K562 (cell line): ENCODE data around the gene TNFSF9. TPM values are rescaled to one million over a fixed set of nuclear protein-coding genes. Genes with fewer than 3 reads are reported as not detected.

Experiments
- ARID1B ChIP-seq: fragments of 450-650 bp; IDR thresholded peaks from 2 replicates; pipeline ENCODE4 v1.6.1; 2016; ENCODE audit warnings: antibody characterized with exemption, mild to moderate bottlenecking, inconsistent platforms
- BRCA1 ChIP-seq, 2 experiments: fragments of 450-650 bp in 1 of 2; sonication (generic) in 1 of 2; formaldehyde crosslinking in 1 of 2; IDR thresholded peaks; 2 replicates each; pipeline versions ENCODE4 v1.5.0 to v1.6.1; 2017 to 2020; ENCODE audit warnings: mild to moderate bottlenecking in 1 of 2, missing genetic modification reagents in 1 of 2
- CBX5 ChIP-seq: IDR thresholded peaks from 2 replicates; pipeline ENCODE4 v1.6.1; 2014; ENCODE audit warnings: low read depth, borderline replicate concordance
- CC2D1A ChIP-seq: fragments of 450-650 bp; IDR thresholded peaks from 2 replicates; pipeline ENCODE4 v1.6.1; 2017; ENCODE audit warnings: mild to moderate bottlenecking
- CHD2 ChIP-seq: IDR thresholded peaks from 2 replicates; pipeline ENCODE4 v1.6.1; 2011; ENCODE audit warnings: low read depth, low read length
- CREM ChIP-seq: IDR thresholded peaks from 2 replicates; pipeline ENCODE4 v1.6.1; 2014; ENCODE audit warnings: antibody characterized with exemption, low read depth
- GABPB1 ChIP-seq: sonication (generic); formaldehyde crosslinking; IDR thresholded peaks from 2 replicates; pipeline ENCODE4 v1.8.0; 2022; ENCODE audit warnings: mild to moderate bottlenecking, missing genetic modification reagents
- GTF2F1 ChIP-seq: IDR thresholded peaks from 2 replicates; pipeline ENCODE4 v1.6.1; 2011; ENCODE audit warnings: low read depth, low read length, improper control_type of control experiment
- HNRNPUL1 ChIP-seq: fragments of 200-400 bp; formaldehyde crosslinking; IDR thresholded peaks from 2 replicates; pipeline ENCODE4 v1.6.1; 2017; ENCODE audit warnings: low read length
- HOXB6 ChIP-seq: fragments of 250-450 bp; sonication (Bioruptor Pico); IDR thresholded peaks from 2 replicates; pipeline ENCODE4 v1.5.1; 2022; ENCODE audit warnings: mild to moderate bottlenecking, borderline replicate concordance
- KHSRP ChIP-seq: fragments of 450-650 bp; IDR thresholded peaks from 2 replicates; pipeline ENCODE4 v1.6.1; 2017
- L3MBTL2 ChIP-seq: fragments of 450-650 bp; IDR thresholded peaks from 2 replicates; pipeline ENCODE4 v1.6.1; 2016; ENCODE audit warnings: mild to moderate bottlenecking, moderate library complexity
- NCOA4 ChIP-seq: fragments of 450-650 bp; IDR thresholded peaks from 2 replicates; pipeline ENCODE4 v1.6.1; 2018; ENCODE audit warnings: mild to moderate bottlenecking; ENCODE audit not compliant: partially characterized antibody
- POLR2A ChIP-seq: fragments of 450-650 bp; conservative IDR thresholded peaks from 2 replicates; pipeline ENCODE4 v1.6.1; 2016
- PPARD ChIP-seq: fragments of 250-450 bp; sonication (Bioruptor Pico); IDR thresholded peaks from 2 replicates; pipeline ENCODE4 v1.8.0; 2022; ENCODE audit warnings: inconsistent platforms, mild to moderate bottlenecking, moderate library complexity
- RBM39 ChIP-seq: fragments of 200-400 bp; formaldehyde crosslinking; optimal IDR thresholded peaks from 2 replicates; pipeline ENCODE3; 2018; ENCODE audit warnings: low read depth, low read length
- SNIP1 ChIP-seq: fragments of 450-650 bp; IDR thresholded peaks from 2 replicates; pipeline ENCODE4 v1.7.1; 2017; ENCODE audit warnings: low read depth, mild to moderate bottlenecking
- TAF7 ChIP-seq: fragments of 450-650 bp; IDR thresholded peaks from 2 replicates; pipeline ENCODE4 v1.6.1; 2016; ENCODE audit warnings: missing genetic modification characterization, missing compliant biosample characterization
- TEAD1 ChIP-seq, 2 experiments: fragments of 450-650 bp in 1 of 2; sonication (generic) in 1 of 2; formaldehyde crosslinking; IDR thresholded peaks; 2 replicates each; pipeline versions ENCODE4 v1.4.0 to v1.8.0; 2020 to 2022; ENCODE audit warnings: mild to moderate bottlenecking in 2 of 2, missing genetic modification reagents in 1 of 2
- TFAM ChIP-seq: fragments of 250-450 bp; sonication (Bioruptor Pico); conservative IDR thresholded peaks from 2 replicates; pipeline ENCODE4 v1.5.0; 2021; ENCODE audit warnings: mild to moderate bottlenecking, moderate library complexity
- XRCC4 ChIP-seq: IDR thresholded peaks from one replicate; pipeline ENCODE4 v1.6.1; 2011; ENCODE audit not compliant: insufficient read depth, insufficient read length; ENCODE audit errors: extremely low read depth
- ZKSCAN3 ChIP-seq: fragments of 250-450 bp; sonication (Bioruptor Pico); IDR thresholded peaks from 2 replicates; pipeline ENCODE4 v1.4.0; 2020
- ZNF174 ChIP-seq: fragments of 250-450 bp; sonication (Bioruptor Pico); IDR thresholded peaks from 2 replicates; pipeline ENCODE4 v1.4.0; 2020; ENCODE audit warnings: mild to moderate bottlenecking
- ZNF224 ChIP-seq: sonication (generic); formaldehyde crosslinking; IDR thresholded peaks from 2 replicates; pipeline ENCODE4 v1.8.0; 2022; ENCODE audit warnings: mild to moderate bottlenecking, missing genetic modification reagents
- ZNF316 ChIP-seq: fragments of 450-650 bp; IDR thresholded peaks from 2 replicates; pipeline ENCODE4 v1.6.1; 2016
- ZNF347 ChIP-seq: fragments of 450-650 bp; formaldehyde crosslinking; IDR thresholded peaks from 2 replicates; pipeline ENCODE4 v1.4.0; 2020; ENCODE audit warnings: low read depth, mild to moderate bottlenecking, moderate library complexity
- ZNF408 ChIP-seq: fragments of 250-450 bp; sonication (Bioruptor Pico); IDR thresholded peaks from 2 replicates; pipeline ENCODE4 v1.4.0; 2020; ENCODE audit warnings: low read depth, mild to moderate bottlenecking, moderate library complexity
- ZNF551 ChIP-seq: fragments of 250-450 bp; sonication (Bioruptor Pico); IDR thresholded peaks from 2 replicates; pipeline ENCODE4 v1.5.0; 2021; ENCODE audit warnings: mild to moderate bottlenecking, moderate library complexity
- ZNF76 ChIP-seq: fragments of 250-450 bp; sonication (Bioruptor Pico); IDR thresholded peaks from 2 replicates; pipeline ENCODE4 v1.4.0; 2020; ENCODE audit warnings: mild to moderate bottlenecking, moderate library complexity, borderline replicate concordance
- ZNF764 ChIP-seq: fragments of 250-450 bp; sonication (Bioruptor Pico); IDR thresholded peaks from 2 replicates; pipeline ENCODE4 v1.4.0; 2020; ENCODE audit warnings: low read depth, mild to moderate bottlenecking, moderate library complexity
- polyA plus RNA-seq, 8 experiments: library from polyadenylated mRNA; depleted of rRNA in 4 of 8; stranded (reverse) in 5 of 8; unstranded in 3 of 8; fragments of >200 nt; fragmentation: Nextera tagmentation in 2 of 8; fragmentation: Illumina TruSeq in 1 of 8; extraction: Ambion mirVana in 2 of 8; extraction: Trizol in 1 of 8; gene quantifications; 2 replicates each; pipeline versions ENCODE4 v1.2.1 to v1.2.3, GENCODE V29; 2011 to 2014; ENCODE audit warnings: inconsistent platforms in 1 of 8, missing spikeins in 1 of 8
- total RNA-seq, 7 experiments: library from RNA; depleted of rRNA in 6 of 7; stranded (reverse); fragments of >200 nt in 6 of 7; fragmentation: Illumina TruSeq in 2 of 7; extraction: Trizol in 2 of 7; gene quantifications; 2 replicates each; pipeline versions ENCODE4 v1.2.1 to v1.2.3, GENCODE V29; 2011 to 2021; ENCODE audit warnings: low replicate concordance in 1 of 7
- TF ChIP-seq, protein P1 (sequence below): fragments of 250-450 bp; sonication (Bioruptor Pico); IDR thresholded peaks from 2 replicates; pipeline ENCODE4 v1.8.0; 2022; ENCODE audit warnings: moderate library complexity, mild to moderate bottlenecking, inconsistent platforms
- TF ChIP-seq, protein P2 (sequence below): fragments of 450-650 bp; formaldehyde crosslinking; IDR thresholded peaks from 2 replicates; pipeline ENCODE4 v1.4.0; 2022; ENCODE audit warnings: missing genetic modification characterization
- TF ChIP-seq, protein P3 (sequence below): fragments of 450-650 bp; formaldehyde crosslinking; IDR thresholded peaks from 2 replicates; pipeline ENCODE4 v1.4.0; 2020; ENCODE audit warnings: mild to moderate bottlenecking, moderate library complexity

Gene TNFSF9
- total and polyA plus RNA-seq, 9 of the 15 experiments (the other 6 are each of a cell fraction or from before 2014, with no cell fraction given) = 1.4 to 17.9 (median 6.5) TPM

DNA sequence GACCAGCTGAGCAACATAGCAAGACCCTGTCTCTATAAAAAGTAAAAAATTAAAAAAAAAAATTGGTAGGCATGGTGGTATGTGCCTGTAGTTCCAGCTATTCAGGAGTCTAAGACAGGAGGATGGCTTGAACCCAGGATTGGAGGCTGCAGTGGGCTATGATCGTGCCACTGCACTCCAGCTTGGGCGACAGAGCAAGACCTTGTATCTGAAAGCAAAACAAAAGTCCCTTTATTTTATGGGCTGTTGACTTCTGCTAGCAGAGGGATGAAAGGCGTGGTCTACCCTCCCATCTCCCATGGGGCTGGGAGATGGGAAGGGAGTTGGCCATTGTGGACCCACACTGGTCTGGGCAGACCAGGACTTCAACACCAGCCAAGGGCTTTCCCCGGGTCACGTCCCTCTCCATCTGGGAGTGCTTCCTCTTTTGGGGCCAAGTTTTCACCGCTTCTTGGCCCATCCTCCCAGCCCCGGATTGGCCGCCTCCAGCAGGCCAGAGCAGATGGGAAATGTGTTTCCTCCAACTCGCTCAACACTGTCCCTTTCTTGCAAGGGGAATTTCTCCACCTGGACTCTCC, 2.2 kb upstream of the TNFSF9 start (continued):
- TF ChIP-seq, protein P1, sequence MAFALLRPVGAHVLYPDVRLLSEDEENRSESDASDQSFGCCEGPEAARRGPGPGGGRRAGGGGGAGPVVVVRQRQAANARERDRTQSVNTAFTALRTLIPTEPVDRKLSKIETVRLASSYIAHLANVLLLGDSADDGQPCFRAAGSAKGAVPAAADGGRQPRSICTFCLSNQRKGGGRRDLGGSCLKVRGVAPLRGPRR (CRISPR knock-in tag) = no peak
- TF ChIP-seq L3MBTL2 (peak; percentile 60), ZNF347 (no peak), HOXB6 (CRISPR knock-in tag) (no peak), ARID1B (peak; percentile 6; the same call in 1 of the 2 replicates), KHSRP (no peak), ZNF408 (CRISPR knock-in tag) (no peak), TEAD1 (CRISPR knock-in tag; IDR thresholded peaks at IDR 0.05) (no peak), PPARD (CRISPR knock-in tag) (no peak), BRCA1 (IDR thresholded peaks at IDR 0.05) (no peak), BRCA1 (CRISPR knock-in tag; IDR thresholded peaks at IDR 0.05) (no peak), GABPB1 (CRISPR knock-in tag) (no peak), ZNF76 (CRISPR knock-in tag) (no peak), GTF2F1 (0 out of 2 replicates have a peak, but pooled peaks have one; percentile 41), CBX5 (no peak), CHD2 (no peak), ZNF551 (CRISPR knock-in tag) (no peak), CREM (0 out of 2 replicates have a peak, but pooled peaks have one; percentile 14), NCOA4 (no peak), ZNF316 (no peak), ZKSCAN3 (CRISPR knock-in tag) (no peak), TFAM (CRISPR knock-in tag) (no peak), XRCC4 (no peak), TAF7 (tag) (no peak), SNIP1 (no peak), POLR2A (no peak), ZNF764 (CRISPR knock-in tag) (no peak), ZNF174 (CRISPR knock-in tag) (no peak), ZNF224 (CRISPR knock-in tag) (no peak), HNRNPUL1 (no peak), CC2D1A (no peak), RBM39 (no peak)
- TF ChIP-seq, protein P2, sequence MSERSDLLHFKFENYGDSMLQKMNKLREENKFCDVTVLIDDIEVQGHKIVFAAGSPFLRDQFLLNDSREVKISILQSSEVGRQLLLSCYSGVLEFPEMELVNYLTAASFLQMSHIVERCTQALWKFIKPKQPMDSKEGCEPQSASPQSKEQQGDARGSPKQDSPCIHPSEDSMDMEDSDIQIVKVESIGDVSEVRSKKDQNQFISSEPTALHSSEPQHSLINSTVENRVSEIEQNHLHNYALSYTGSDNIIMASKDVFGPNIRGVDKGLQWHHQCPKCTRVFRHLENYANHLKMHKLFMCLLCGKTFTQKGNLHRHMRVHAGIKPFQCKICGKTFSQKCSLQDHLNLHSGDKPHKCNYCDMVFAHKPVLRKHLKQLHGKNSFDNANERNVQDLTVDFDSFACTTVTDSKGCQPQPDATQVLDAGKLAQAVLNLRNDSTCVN (CRISPR knock-in tag) = no peak
- TF ChIP-seq, protein P3, sequence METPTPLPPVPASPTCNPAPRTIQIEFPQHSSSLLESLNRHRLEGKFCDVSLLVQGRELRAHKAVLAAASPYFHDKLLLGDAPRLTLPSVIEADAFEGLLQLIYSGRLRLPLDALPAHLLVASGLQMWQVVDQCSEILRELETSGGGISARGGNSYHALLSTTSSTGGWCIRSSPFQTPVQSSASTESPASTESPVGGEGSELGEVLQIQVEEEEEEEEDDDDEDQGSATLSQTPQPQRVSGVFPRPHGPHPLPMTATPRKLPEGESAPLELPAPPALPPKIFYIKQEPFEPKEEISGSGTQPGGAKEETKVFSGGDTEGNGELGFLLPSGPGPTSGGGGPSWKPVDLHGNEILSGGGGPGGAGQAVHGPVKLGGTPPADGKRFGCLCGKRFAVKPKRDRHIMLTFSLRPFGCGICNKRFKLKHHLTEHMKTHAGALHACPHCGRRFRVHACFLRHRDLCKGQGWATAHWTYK (CRISPR knock-in tag) = peak; percentile 43; the same call in 1 of the 2 replicates
